22Rv1 (cell line): ENCODE results near the gene GREB1.

Experiments used
- CTCF ChIP-seq: fragments of 450-650 bp; IDR thresholded peaks from 2 replicates; pipeline ENCODE4 v1.5.1; 2017; ENCODE audit warnings: mild to moderate bottlenecking
- ZFX ChIP-seq: fragments of 450-650 bp; IDR thresholded peaks from 2 replicates; pipeline ENCODE4 v1.6.1; 2017; ENCODE audit warnings: antibody characterized with exemption, borderline replicate concordance

- no peak for TF ChIP-seq ZFX
- no peak for TF ChIP-seq CTCF
Observed at GRCh38 chr2:11503354-11503927, 30.4 kb upstream of the GREB1 start.
